ENCODE data around the gene HSPA8. TPM values are rescaled to one million over a fixed set of nuclear protein-coding genes. Genes with fewer than 3 reads are reported as not detected.

Gene HSPA8
- total and polyA plus RNA-seq, 2 of the 4 experiments (the other 2 are of a cell fraction) = 2,309 to 4,346 TPM

DNA sequence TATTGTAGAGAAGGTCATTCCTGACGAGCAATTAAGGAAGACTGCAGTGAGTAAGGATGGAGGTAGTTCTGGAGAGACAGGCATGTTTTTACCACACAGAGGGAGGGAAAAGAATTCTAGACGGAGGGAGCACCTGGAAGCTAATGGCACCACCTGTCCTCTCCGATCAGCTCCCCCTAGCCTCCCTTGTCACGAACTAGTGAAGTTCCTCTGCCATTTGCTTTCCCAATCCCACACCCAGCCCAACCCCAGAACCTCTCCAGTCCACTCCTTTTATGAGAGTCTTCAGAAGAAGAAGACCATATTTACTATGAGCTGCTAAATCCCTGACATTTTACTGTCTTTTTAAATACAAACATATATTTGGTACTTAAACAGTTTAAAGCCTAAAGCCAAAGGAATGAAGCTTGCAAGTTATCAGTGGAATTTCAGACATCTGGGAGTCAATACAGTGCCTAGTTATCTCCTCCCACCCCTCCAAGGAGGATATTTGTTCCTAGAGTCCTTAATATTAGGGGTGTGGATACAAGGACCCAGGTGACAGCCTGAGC, 46.1 kb upstream of the HSPA8 start:
- Histone ChIP-seq H3K4me3 (ENCODE audit: insufficient read depth, low read depth, low read length) (no peak overlapping the region), H3K4me2 (ENCODE audit: low read depth, low read length) (peak overlapping the region; percentile 48; the same call in 1 of the 2 replicates), H3K9me1 (ENCODE audit: insufficient read depth, low read length) (peaks cover 18% of the 10 kb centered on the region), H2BK120ac (ENCODE audit: low read depth, low read length) (peak overlapping the region; percentile 83), H3K4ac (ENCODE audit: low read depth, low read length) (peak overlapping the region; percentile 86), H4K20me1 (ENCODE audit: insufficient read depth, low read length) (peaks cover 1% of the 10 kb centered on the region; the same call in 1 of the 2 replicates), H3K18ac (ENCODE audit: low read depth, low read length) (peak overlapping the region; percentile 81), H2BK5ac (ENCODE audit: low read depth, low read length, poor library complexity, severe bottlenecking) (peak overlapping the region; percentile 31), H2AK5ac (ENCODE audit: low read depth, low read length) (peak overlapping the region; percentile 69; the same call in 1 of the 2 replicates), H3K23ac (ENCODE audit: low read depth, low read length) (peak overlapping the region; percentile 45), H3K4me1 (ENCODE audit: control insufficient read depth, insufficient read depth, low read length) (peaks cover 14% of the 10 kb centered on the region), H2BK20ac (ENCODE audit: low read depth, low read length) (peak overlapping the region; percentile 62; the same call in 1 of the 2 replicates), H3K27ac (ENCODE audit: insufficient read depth, low read length) (peak overlapping the region; percentile 61; the same call in 1 of the 2 replicates), H2BK15ac (ENCODE audit: low read depth, low read length) (peak overlapping the region; percentile 63; the same call in 2 of the 3 replicates), H3K9ac (ENCODE audit: low read depth, low read length) (no peak overlapping the region), H2AK9ac (replicated peaks; ENCODE audit: low read depth, low read length, poor library complexity) (peak overlapping the region; percentile 53), H3K14ac (replicated peaks; ENCODE audit: low read depth, low read length) (peak overlapping the region; percentile 33; the same call in 1 of the 2 replicates), H4K5ac (ENCODE audit: low read depth, low read length) (peak overlapping the region; percentile 76), H3K79me1 (ENCODE audit: low read depth in 1 of 2, low read length in 2 of 2) (peaks cover 32 to 79% of the 10 kb centered on the region in 2 experiments), H4K8ac (ENCODE audit: low read depth in 2 of 2, low read length in 2 of 2) (peak overlapping the region; percentile 10 to 52; a peak in 2 of 4 replicates), H2AFZ (replicated peaks; ENCODE audit: low read length, poor library complexity) (no peak overlapping the region), H3K9me3 (ENCODE audit: control insufficient read depth, insufficient read depth, low read length) (no peaks in the 10 kb centered on the region), H4K91ac (ENCODE audit: insufficient read depth, low read depth, low read length) (peak overlapping the region; percentile 76), H3K27me3 (ENCODE audit: control insufficient read depth, insufficient read depth, low read length) (no peaks in the 10 kb centered on the region), H3K56ac (ENCODE audit: extremely low read depth, insufficient read depth, low read length) (no peak overlapping the region), H3K36me3 (ENCODE audit: control insufficient read depth, insufficient read depth, low read length) (peaks cover 19% of the 10 kb centered on the region)
- in situ Hi-C loops (cut with MboI; ENCODE audit: low sequenced_read_pairs) (loop anchor here (10.0 kb wide), 1 partner anchor 367 kb away; no protein-coding TSS in a partner anchor), intact Hi-C loops (cut with micrococcal nuclease) (no loop called here), dilution Hi-C loops (cut with HindIII; ENCODE audit: low sequenced_read_pairs, unreplicated experiment) (loop anchor here (25.0 kb wide), 1 partner anchor 154 kb away; no protein-coding TSS in a partner anchor)
- WGBS, 2 experiments (ENCODE audit: extremely low coverage in 2 of 2, insufficient read length in 1 of 2) = 100% methylated on average over 1 of the region's 4 CpGs; no CpG with 5 or more reads in 1 of the 2 experiments
- POLR2A ChIA-PET (ENCODE audit: unreplicated experiment) = no interaction called here
- DNase-seq = no peak
- BruUV-seq (replicated peaks) = no TSS peak
- peak; percentile 35 for ATAC-seq (ENCODE audit: low read depth)
- CTCF ChIA-PET = interaction anchor here (0.5 to 5.0 kb wide), 4 partner anchors 12 to 509 kb away, joined by 3 to 42 read pairs (median 5); no protein-coding TSS in a partner anchor
- TF ChIP-seq, protein P1, sequence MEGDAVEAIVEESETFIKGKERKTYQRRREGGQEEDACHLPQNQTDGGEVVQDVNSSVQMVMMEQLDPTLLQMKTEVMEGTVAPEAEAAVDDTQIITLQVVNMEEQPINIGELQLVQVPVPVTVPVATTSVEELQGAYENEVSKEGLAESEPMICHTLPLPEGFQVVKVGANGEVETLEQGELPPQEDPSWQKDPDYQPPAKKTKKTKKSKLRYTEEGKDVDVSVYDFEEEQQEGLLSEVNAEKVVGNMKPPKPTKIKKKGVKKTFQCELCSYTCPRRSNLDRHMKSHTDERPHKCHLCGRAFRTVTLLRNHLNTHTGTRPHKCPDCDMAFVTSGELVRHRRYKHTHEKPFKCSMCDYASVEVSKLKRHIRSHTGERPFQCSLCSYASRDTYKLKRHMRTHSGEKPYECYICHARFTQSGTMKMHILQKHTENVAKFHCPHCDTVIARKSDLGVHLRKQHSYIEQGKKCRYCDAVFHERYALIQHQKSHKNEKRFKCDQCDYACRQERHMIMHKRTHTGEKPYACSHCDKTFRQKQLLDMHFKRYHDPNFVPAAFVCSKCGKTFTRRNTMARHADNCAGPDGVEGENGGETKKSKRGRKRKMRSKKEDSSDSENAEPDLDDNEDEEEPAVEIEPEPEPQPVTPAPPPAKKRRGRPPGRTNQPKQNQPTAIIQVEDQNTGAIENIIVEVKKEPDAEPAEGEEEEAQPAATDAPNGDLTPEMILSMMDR (conservative IDR thresholded peaks at IDR 0.05; ENCODE audit: low read depth, low read length) = no peak
- TF ChIP-seq, protein P2, sequence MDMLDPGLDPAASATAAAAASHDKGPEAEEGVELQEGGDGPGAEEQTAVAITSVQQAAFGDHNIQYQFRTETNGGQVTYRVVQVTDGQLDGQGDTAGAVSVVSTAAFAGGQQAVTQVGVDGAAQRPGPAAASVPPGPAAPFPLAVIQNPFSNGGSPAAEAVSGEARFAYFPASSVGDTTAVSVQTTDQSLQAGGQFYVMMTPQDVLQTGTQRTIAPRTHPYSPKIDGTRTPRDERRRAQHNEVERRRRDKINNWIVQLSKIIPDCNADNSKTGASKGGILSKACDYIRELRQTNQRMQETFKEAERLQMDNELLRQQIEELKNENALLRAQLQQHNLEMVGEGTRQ (IDR thresholded peaks at IDR 0.05; ENCODE audit: low read depth, low read length) = no peak
- TF ChIP-seq MAZ (IDR thresholded peaks at IDR 0.05; ENCODE audit: borderline replicate concordance, low read depth, low read length) (no peak), CEBPB (IDR thresholded peaks at IDR 0.05; ENCODE audit: low read depth, low read length) (no peak), RCOR1 (IDR thresholded peaks at IDR 0.05; ENCODE audit: insufficient replicate concordance, low read length) (no peak), RAD21 (IDR thresholded peaks at IDR 0.05; ENCODE audit: low read length) (no peak), FOS (IDR thresholded peaks at IDR 0.05; ENCODE audit: low read depth, low read length) (no peak), RFX5 (IDR thresholded peaks at IDR 0.05; ENCODE audit: low read depth, low read length) (no peak), CHD1 (IDR thresholded peaks at IDR 0.05; ENCODE audit: low read depth, low read length) (no peak), SMC3 (IDR thresholded peaks at IDR 0.05; ENCODE audit: low read depth, low read length) (no peak), NFE2L2 (IDR thresholded peaks at IDR 0.05; ENCODE audit: low read depth, low read length) (no peak), MXI1 (IDR thresholded peaks at IDR 0.05; ENCODE audit: borderline replicate concordance, low read depth, low read length) (no peak), BHLHE40 (IDR thresholded peaks at IDR 0.05; ENCODE audit: low read depth, low read length) (no peak), MAFK (IDR thresholded peaks at IDR 0.05; ENCODE audit: low read depth, low read length) (no peak)
